Esophagus muscularis mucosa (tissue), 4 donors: ENCODE measurements around the gene DUSP7. TPM values are rescaled to one million over a fixed set of nuclear protein-coding genes. Genes with fewer than 3 reads are reported as not detected.
A peak's percentile ranks its signal among the peaks of the same experiment; 100 is the strongest.

Experiments used
- DNase-seq: peaks from one replicate; pipeline ENCODE4 v3.0.0-alpha.2; 2017; ENCODE audit errors: extremely low spot score
- H3K27ac ChIP-seq, 4 donors: fragments of 200-600 bp; sonication (generic); replicated peaks in 1 of 4; 1 replicate in 3 of 4; 2 replicates in 1 of 4; pipeline ENCODE4 v1.5.1; 2016 to 2019; ENCODE audit warnings: mild to moderate bottlenecking in 1 of 4
- H3K27me3 ChIP-seq, 4 donors: fragments of 200-600 bp; sonication (generic); one replicate each; pipeline versions ENCODE4 v1.5.1 to v1.6.0; 2016 to 2019
- H3K36me3 ChIP-seq, 4 donors: fragments of 200-600 bp; sonication (generic); one replicate each; pipeline ENCODE4 v1.5.1; 2016 to 2019
- H3K4me1 ChIP-seq, 4 donors: fragments of 200-600 bp; sonication (generic); one replicate each; pipeline ENCODE4 v1.5.1; 2016 to 2019
- H3K4me3 ChIP-seq, 4 donors: fragments of 200-600 bp; sonication (generic); 1 replicate in 2 of 4; 2 replicates in 2 of 4; pipeline ENCODE4 v1.5.1; 2016 to 2019; ENCODE audit warnings: mild to moderate bottlenecking in 4 of 4, moderate library complexity in 1 of 4
- H3K9me3 ChIP-seq, 4 donors: fragments of 200-600 bp; sonication (generic); 1 replicate in 3 of 4; 2 replicates in 1 of 4; pipeline ENCODE4 v1.5.1; 2016 to 2019
- EP300 ChIP-seq: sonication (generic); formaldehyde crosslinking; IDR thresholded peaks from one replicate; pipeline ENCODE4 v1.6.1; 2017; ENCODE audit warnings: antibody characterized with exemption
- POLR2A ChIP-seq: fragments of 450-650 bp; IDR thresholded peaks from one replicate; pipeline ENCODE4 v1.6.1; 2017; ENCODE audit warnings: antibody characterized with exemption, moderate library complexity, mild to moderate bottlenecking, low read depth
- POLR2AphosphoS5 ChIP-seq, 2 donors: sonication (generic); formaldehyde crosslinking; IDR thresholded peaks; one replicate each; pipeline ENCODE4 v1.6.1; 2017; ENCODE audit warnings: antibody characterized with exemption in 2 of 2
- WGBS: methylation state at CpG from one replicate; pipeline ENCODE4 v1.1.5; 2018; 5-methylcytosine and 5-hydroxymethylcytosine counted together
- intact Hi-C: fragments of 100-400 bp; cut with DNase I; formaldehyde crosslinking; loops from one replicate; pipeline ENCODE4 v1.15.1; 2023
- total RNA-seq, 4 donors: library from RNA; depleted of rRNA; stranded (reverse); fragments of >200 nt; gene quantifications; one replicate each; pipeline versions ENCODE4 v1.1.0 to v1.2.1, GENCODE V29; 2016
- TF ChIP-seq, protein P1 (sequence below), 3 experiments: fragments of 200-600 bp in 2 of 3; fragments of 450-650 bp in 1 of 3; sonication (generic) in 2 of 3; IDR thresholded peaks; one replicate each; pipeline ENCODE4 v1.5.1; 2017 to 2019; ENCODE audit warnings: antibody characterized with exemption in 3 of 3, mild to moderate bottlenecking in 2 of 3, moderate library complexity in 1 of 3

DUSP7 gene, protein sequence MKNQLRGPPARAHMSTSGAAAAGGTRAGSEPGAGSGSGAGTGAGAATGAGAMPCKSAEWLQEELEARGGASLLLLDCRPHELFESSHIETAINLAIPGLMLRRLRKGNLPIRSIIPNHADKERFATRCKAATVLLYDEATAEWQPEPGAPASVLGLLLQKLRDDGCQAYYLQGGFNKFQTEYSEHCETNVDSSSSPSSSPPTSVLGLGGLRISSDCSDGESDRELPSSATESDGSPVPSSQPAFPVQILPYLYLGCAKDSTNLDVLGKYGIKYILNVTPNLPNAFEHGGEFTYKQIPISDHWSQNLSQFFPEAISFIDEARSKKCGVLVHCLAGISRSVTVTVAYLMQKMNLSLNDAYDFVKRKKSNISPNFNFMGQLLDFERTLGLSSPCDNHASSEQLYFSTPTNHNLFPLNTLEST
- 10 to 100 TPM in 3 of 4 donors, 1 to 10 TPM in 1; 10.0 to 23.5 (median 15.9) TPM for total RNA-seq

DNA sequence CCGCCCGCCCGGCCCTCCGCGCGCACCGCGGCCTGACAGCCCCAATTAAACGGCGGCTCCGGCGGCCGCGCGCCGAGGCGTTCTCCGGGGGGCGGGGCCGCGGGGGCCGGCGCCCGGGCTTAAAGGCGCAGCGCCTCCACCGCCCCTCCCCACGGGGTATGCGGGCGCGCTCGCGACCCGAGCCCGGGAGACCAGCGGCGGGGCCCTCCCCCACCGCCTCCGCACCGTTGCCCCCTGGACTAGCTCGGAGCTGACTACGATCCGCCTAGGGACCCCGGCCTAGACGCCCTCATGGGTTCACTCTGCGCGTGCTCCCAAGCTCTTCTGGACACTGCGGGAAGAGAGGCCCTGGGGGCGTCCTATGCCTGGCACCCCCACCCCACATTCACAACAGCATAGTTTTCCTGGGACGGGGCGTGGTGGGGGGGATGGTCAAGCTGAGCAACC is at the start of gene DUSP7:
Gene DUSP7, minus strand, starts transcription at position 51 of the 447 bp plus-strand sequence. CDS start 205 bp downstream, outside the sequence.
- Histone ChIP-seq H3K36me3 (peaks cover 0 to 24% (median 17%) of the 10 kb centered on the region in 4 donors), H3K4me3 (peak within 1 kb of the TSS; percentile 66 to 88 (median 80)), H3K27ac (peak within 1 kb of the TSS; percentile 88 to 92 (median 91)), H3K4me1 (peaks cover 41 to 57% (median 56%) of the 10 kb centered on the region in 4 donors), H3K27me3 (no peaks in the 10 kb centered on the region), H3K9me3 (no peaks in the 10 kb centered on the region)
- no peak for TF ChIP-seq POLR2A
- TF ChIP-seq EP300: no peak
- TF ChIP-seq POLR2AphosphoS5 (IDR thresholded peaks at IDR 0.05): no peak
- TF ChIP-seq, protein P1, sequence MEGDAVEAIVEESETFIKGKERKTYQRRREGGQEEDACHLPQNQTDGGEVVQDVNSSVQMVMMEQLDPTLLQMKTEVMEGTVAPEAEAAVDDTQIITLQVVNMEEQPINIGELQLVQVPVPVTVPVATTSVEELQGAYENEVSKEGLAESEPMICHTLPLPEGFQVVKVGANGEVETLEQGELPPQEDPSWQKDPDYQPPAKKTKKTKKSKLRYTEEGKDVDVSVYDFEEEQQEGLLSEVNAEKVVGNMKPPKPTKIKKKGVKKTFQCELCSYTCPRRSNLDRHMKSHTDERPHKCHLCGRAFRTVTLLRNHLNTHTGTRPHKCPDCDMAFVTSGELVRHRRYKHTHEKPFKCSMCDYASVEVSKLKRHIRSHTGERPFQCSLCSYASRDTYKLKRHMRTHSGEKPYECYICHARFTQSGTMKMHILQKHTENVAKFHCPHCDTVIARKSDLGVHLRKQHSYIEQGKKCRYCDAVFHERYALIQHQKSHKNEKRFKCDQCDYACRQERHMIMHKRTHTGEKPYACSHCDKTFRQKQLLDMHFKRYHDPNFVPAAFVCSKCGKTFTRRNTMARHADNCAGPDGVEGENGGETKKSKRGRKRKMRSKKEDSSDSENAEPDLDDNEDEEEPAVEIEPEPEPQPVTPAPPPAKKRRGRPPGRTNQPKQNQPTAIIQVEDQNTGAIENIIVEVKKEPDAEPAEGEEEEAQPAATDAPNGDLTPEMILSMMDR (IDR thresholded peaks at IDR 0.05): no peak
- intact Hi-C loops: loop anchor here (5.0 kb wide), 1 partner anchor 39 kb away; no protein-coding TSS in a partner anchor
- no peak for DNase-seq
- 0% methylated on average over 3 of the region's 51 CpGs for WGBS

DNA sequence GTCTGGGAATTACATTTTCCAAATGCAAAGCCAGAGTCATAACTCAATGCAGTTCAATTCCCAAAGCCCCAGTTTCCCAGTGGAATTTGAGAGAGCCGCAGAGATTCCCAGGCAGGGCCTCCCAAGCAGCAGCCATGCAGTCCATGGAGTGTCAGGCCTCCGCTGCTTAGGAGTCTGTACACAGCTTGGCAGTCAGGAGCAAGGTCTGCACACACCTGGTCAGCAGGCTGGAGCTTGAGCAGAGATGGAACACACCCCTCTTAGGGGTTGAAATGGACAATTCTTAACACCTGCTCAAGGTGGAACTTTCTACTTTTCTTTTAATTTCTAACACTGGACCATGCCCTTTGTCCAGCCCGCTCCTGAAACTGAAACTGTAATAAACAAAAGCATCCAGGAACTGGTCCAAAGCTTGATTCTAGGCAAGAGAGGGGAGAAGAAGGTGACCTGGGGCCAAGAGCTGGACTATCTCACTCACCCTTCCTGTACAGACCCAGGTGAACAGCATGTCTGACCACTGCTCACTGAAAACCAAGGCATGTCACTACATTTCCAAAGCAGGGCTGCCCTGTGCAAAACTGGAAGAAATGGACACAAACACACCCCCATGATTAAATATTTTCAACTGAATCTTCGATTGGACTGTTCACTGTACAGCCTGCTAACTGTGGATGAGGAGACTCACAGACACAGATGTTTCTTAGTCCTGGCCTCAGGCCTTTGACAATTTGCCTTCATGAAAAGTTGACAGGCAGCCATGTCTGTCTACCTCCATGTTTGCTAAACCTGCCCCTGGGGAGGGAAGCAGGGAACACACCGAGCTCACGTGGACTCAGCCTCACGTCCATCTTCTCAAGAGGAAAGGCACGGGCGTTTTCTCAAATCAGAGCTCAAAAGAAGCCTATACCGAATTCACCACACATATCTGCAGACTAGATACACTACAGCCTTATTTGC is 48.6 kb upstream of the DUSP7 start:
- no peaks in the 10 kb centered on the region for H3K36me3 ChIP-seq
- peaks cover 0 to 8% (median 3%) of the 10 kb centered on the region in 4 donors for H3K9me3 ChIP-seq
- WGBS: 91% methylated on average over 9 of the region's 10 CpGs
- H3K4me3 ChIP-seq: no peak overlapping the region
- TF ChIP-seq EP300 (no peak), POLR2AphosphoS5 (IDR thresholded peaks at IDR 0.05) (no peak), POLR2A (no peak)
- TF ChIP-seq, protein P1 (IDR thresholded peaks at IDR 0.05): no peak
- intact Hi-C loops: no loop called here
- no peaks in the 10 kb centered on the region for H3K27me3 ChIP-seq
- H3K27ac ChIP-seq: no peak overlapping the region
- DNase-seq: no peak
- peaks cover 14 to 24% (median 21%) of the 10 kb centered on the region in 4 donors for H3K4me1 ChIP-seq

- Histone ChIP-seq H3K27me3 (no peaks in the 10 kb centered on the region), H3K4me1 (peaks cover 0 to 3% (median 2%) of the 10 kb centered on the region in 4 donors), H3K36me3 (no peaks in the 10 kb centered on the region), H3K4me3 (no peak overlapping the region), H3K9me3 (peaks cover 0 to 8% (median 3%) of the 10 kb centered on the region in 4 donors), H3K27ac (no peak overlapping the region)
- no peak for DNase-seq
- 95% methylated on average over 4 of the region's 4 CpGs for WGBS
- TF ChIP-seq EP300: no peak
- no peak for TF ChIP-seq POLR2AphosphoS5 (IDR thresholded peaks at IDR 0.05)
- TF ChIP-seq, protein P1 (IDR thresholded peaks at IDR 0.05): no peak
- TF ChIP-seq POLR2A: no peak
- intact Hi-C loops: no loop called here
Observed at GRCh38 chr3:52102934-52103333, 46.6 kb upstream of the DUSP7 start.

DNA sequence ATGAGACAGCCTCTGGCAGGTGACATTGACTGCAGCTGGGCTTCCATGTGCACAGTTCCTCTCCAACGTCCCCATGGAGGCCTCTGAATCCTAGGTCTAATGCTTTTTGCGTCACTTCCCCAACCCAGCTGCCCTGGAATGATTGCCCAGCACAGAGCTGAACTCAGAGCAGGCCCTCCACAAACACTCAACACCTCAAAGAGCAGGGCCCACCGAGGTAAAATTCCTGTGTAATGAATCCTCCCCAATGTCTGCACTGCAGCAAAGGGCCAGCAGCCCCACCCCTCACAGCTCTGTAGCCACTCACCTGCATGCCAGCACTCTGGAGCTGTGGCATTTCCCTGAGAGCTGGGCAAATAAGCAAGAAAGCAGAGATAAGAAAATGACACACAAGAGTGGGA is 42.6 kb upstream of the DUSP7 start:
- no peaks in the 10 kb centered on the region for H3K36me3 ChIP-seq
- intact Hi-C loops: no loop called here
- H3K4me3 ChIP-seq: no peak overlapping the region
- H3K9me3 ChIP-seq: peaks cover 0 to 8% (median 3%) of the 10 kb centered on the region in 4 donors
- no peaks in the 10 kb centered on the region for H3K4me1 ChIP-seq
- no peak for DNase-seq
- TF ChIP-seq EP300: no peak
- TF ChIP-seq POLR2AphosphoS5 (IDR thresholded peaks at IDR 0.05): no peak
- no peak for TF ChIP-seq POLR2A
- TF ChIP-seq, protein P1 (IDR thresholded peaks at IDR 0.05): no peak
- no peak overlapping the region for H3K27ac ChIP-seq
- no peaks in the 10 kb centered on the region for H3K27me3 ChIP-seq
- 83% methylated on average over 2 of the region's 3 CpGs for WGBS
